T1000 (cell line): Measurements from ENCODE around the gene BSND.
A peak's percentile ranks its signal among the peaks of the same experiment; 100 is the strongest.
"Not testable (repeated sequence)": the region's sequence is repeated elsewhere in the genome, so short reads cannot be mapped to it uniquely, and the experiment has no call there.

ENCODE experiments used
- DNase-seq: peaks from one replicate; lab custom pipeline; 2025; ENCODE audit warnings: mixed read lengths; lab: John Stamatoyannopoulos, UW

BSND gene

GRCh38 chr1:54998677-54999076 lies at the start of gene BSND:
Gene BSND, plus strand, starts transcription at chr1:54998933. Its CDS starts 254 bp downstream, at chr1:54999187.
- DNase-seq: no peak

- DNase-seq: no peak
These were observed 49.7 kb upstream of the BSND start for GRCh38 chr1:54949053-54949452.

- no peak for DNase-seq
These were observed 48.7 kb upstream of the BSND start for GRCh38 chr1:54950006-54950368.

GRCh38 chr1:54950369-54951163 lies 48.2 kb upstream of the BSND start:
- DNase-seq: peak; percentile 78

GRCh38 chr1:54951810-54952226 lies 46.9 kb upstream of the BSND start:
- DNase-seq: no peak

- no peak for DNase-seq
These were observed 45.6 kb upstream of the BSND start for GRCh38 chr1:54952950-54953718.

- DNase-seq: no peak
These were observed 44.9 kb upstream of the BSND start for GRCh38 chr1:54953846-54954245.

- DNase-seq: no peak
These were observed 43.4 kb upstream of the BSND start for GRCh38 chr1:54955359-54955758.

GRCh38 chr1:54956726-54957125 lies 42.0 kb upstream of the BSND start:
- no peak for DNase-seq

GRCh38 chr1:54959241-54959640 lies 39.5 kb upstream of the BSND start:
- no peak for DNase-seq

GRCh38 chr1:54962612-54963395 lies 35.9 kb upstream of the BSND start:
- DNase-seq: no peak

- DNase-seq: not testable (repeated sequence)
These were observed 34.9 kb upstream of the BSND start for GRCh38 chr1:54963829-54964228.

- no peak for DNase-seq
These were observed 33.0 kb upstream of the BSND start for GRCh38 chr1:54965624-54966340.

- DNase-seq: no peak
These were observed 31.4 kb upstream of the BSND start for GRCh38 chr1:54967372-54967771.

- no peak for DNase-seq
These were observed 30.2 kb upstream of the BSND start for GRCh38 chr1:54968551-54968950.

- DNase-seq: no peak
These were observed 28.9 kb upstream of the BSND start for GRCh38 chr1:54969879-54970278.

GRCh38 chr1:54970901-54971300 lies 27.8 kb upstream of the BSND start:
- no peak for DNase-seq

GRCh38 chr1:54971317-54971791 lies 27.4 kb upstream of the BSND start:
- DNase-seq: no peak

GRCh38 chr1:54972436-54972835 lies 26.3 kb upstream of the BSND start:
- DNase-seq: no peak

- DNase-seq: no peak
These were observed 25.4 kb upstream of the BSND start for GRCh38 chr1:54973205-54973921.
